ENCODE measurements around the gene ALG14. TPM values are rescaled to one million over a fixed set of nuclear protein-coding genes. Genes with fewer than 3 reads are reported as not detected.

The ALG14 gene
- total and polyA plus RNA-seq, 4 donors: 0.50 to 3.2 (median 1.8) TPM

DNA sequence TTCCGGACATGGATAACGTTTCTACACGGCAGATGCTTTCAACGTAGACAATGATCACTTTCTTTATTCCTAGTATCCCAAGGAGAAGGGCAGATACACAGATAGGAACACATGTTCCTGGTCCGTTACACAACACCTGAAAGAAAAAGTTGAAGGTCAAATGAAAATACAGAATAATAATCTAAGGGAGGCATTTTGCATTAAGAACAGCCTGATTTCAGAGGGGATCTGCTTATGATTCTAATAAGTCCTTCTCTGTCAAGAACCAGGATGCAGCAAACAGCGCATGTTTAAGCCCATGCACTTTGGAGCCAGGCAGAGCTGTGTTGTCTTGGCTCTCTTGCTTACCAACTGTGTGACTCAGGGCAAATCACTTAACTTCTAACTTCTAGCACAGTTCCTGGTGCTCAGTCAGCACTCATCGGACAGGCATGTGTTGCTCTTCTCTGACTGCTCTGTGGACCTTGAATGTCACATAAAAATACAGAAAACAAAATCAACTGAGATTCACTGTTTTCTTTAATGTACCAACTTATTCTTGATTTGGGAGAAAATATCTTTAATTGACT is 89.5 kb downstream of the ALG14 start:
- no peak for ATAC-seq (ENCODE audit: low FRiP score)
- H3K27ac ChIP-seq (ENCODE audit: low read depth in 1 of 2, low read length in 2 of 2): no peak overlapping the region
- H3K27me3 ChIP-seq (ENCODE audit: control insufficient read depth in 1 of 2, insufficient read depth in 2 of 2, low read length in 1 of 2): no peaks in the 10 kb centered on the region
- no peaks in the 10 kb centered on the region for H3K9me3 ChIP-seq (ENCODE audit: control insufficient read depth, low read length)
- H3K36me3 ChIP-seq (ENCODE audit: control insufficient read depth in 1 of 2, insufficient read depth in 2 of 2, low read length in 1 of 2): peaks cover 0 to 2% of the 10 kb centered on the region in 2 donors
- DNase-seq: no peak
- H3K4me1 ChIP-seq (ENCODE audit: control insufficient read depth in 1 of 2, insufficient read depth in 2 of 2, low read length in 2 of 2): peaks cover 0 to 1% of the 10 kb centered on the region in 2 donors
- no peak overlapping the region for H3K4me3 ChIP-seq (ENCODE audit: low read length in 2 of 2)
- 66 to 71% methylated on average over 7 of the region's 7 CpGs for WGBS, 2 donors
- intact Hi-C loops (cut with DNase I): no loop called here

DNA sequence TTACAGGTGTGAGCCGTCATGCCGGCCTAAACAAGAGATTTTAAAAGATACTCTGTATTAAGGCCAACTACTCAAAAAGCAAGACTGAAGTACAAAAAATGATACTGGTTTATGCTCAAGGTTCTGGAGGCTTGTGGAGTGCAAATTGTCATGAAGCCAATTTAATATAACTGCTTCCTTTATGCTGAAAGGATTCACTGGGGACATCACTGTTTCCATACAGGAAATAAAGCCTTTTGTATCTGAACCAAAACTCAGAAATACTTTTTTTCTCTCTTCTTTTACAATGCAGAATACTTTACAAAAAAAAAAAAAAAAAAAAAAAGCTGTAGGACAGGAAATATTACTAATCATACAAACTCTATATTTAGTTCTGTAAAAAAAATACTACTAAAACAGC is 90.4 kb downstream of the ALG14 start:
- Histone ChIP-seq H3K4me3 (ENCODE audit: low read length in 2 of 2) (no peak overlapping the region), H3K4me1 (ENCODE audit: control insufficient read depth in 1 of 2, insufficient read depth in 2 of 2, low read length in 2 of 2) (peaks cover 0 to 1% of the 10 kb centered on the region in 2 donors), H3K9me3 (ENCODE audit: control insufficient read depth, low read length) (no peaks in the 10 kb centered on the region), H3K27ac (ENCODE audit: low read depth in 1 of 2, low read length in 2 of 2) (no peak overlapping the region), H3K27me3 (ENCODE audit: control insufficient read depth in 1 of 2, insufficient read depth in 2 of 2, low read length in 1 of 2) (no peaks in the 10 kb centered on the region), H3K36me3 (ENCODE audit: control insufficient read depth in 1 of 2, insufficient read depth in 2 of 2, low read length in 1 of 2) (peaks cover 0 to 2% of the 10 kb centered on the region in 2 donors)
- 93 to 95% methylated on average over 2 of the region's 2 CpGs for WGBS, 2 donors
- DNase-seq (no peak), ATAC-seq (ENCODE audit: low FRiP score) (no peak)
- intact Hi-C loops (cut with DNase I): no loop called here

DNA sequence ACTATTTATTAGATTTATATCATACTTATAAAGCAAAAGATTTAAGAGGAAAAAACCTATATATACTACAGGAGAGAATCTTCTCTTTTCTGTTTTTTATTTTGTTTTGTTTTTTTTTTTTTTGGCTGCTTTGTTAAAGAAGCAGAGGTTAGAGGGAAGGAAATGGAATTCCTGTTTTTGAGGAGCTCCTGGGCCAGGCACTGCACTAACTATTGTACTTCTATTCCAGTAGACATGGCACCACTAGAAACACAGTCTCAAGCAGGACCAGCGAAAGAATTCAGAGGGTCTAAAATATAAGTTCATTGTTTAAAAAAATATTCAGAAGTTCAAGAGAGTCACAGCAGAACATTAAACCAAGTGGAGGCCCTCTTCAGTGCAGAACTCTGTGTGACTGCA is 91.2 kb downstream of the ALG14 start:
- ATAC-seq (ENCODE audit: low FRiP score): no peak
- 97 to 100% methylated on average over 1 of the region's 1 CpG for WGBS, 2 donors
- no peak overlapping the region for H3K27ac ChIP-seq (ENCODE audit: low read depth in 1 of 2, low read length in 2 of 2)

DNA sequence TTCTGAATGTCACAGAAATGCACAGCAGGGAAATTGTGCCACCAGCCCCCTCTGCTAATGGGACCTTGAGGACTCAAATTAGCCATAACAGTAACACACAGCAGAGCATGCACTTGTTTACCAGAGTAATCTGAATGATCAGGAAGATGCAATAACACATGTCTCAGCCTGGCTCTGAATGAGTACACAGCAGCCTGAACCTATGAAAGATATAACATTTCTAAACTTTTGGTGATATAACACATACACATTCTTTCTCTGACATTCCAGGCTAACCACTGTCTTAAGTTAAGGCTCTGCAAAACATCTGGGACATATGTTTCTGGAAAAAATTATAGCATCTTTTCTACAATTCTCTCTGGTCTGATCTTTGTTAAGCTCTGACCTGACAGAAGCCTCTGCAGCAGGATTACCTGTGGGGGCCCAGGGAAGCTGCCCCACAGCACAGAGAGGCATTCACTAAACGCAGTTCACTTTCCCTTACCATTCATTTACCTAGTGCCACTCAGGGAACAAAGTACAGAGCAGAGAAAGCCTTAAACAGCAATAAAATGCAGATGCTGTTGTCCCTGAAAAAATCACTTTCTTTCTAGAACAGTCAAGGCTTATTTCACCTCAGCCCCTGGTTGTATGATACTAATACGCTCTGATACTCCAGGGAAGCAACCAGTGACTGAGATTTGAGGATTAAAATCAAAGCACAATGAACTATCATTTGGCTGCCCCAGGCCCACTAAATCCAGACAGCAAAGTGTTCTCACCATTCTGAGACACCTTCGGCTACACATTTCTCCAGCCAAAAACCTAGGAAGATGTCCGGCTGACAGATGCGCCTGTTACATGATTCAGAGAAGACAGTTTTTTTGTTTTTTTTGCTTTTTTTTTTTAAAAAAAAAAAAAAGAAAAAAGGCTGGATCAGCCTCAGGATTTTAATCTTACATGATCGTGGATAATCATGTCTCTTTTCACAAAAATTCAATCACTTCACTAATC is 91.9 kb downstream of the ALG14 start:
- no peaks in the 10 kb centered on the region for H3K36me3 ChIP-seq (ENCODE audit: control insufficient read depth in 1 of 2, insufficient read depth in 2 of 2, low read length in 1 of 2)
- DNase-seq: no peak
- no peak overlapping the region for H3K27ac ChIP-seq (ENCODE audit: low read depth in 1 of 2, low read length in 2 of 2)
- no peak for ATAC-seq (ENCODE audit: low FRiP score)
- intact Hi-C loops (cut with DNase I): no loop called here
- peaks cover 0 to 1% of the 10 kb centered on the region in 2 donors for H3K4me1 ChIP-seq (ENCODE audit: control insufficient read depth in 1 of 2, insufficient read depth in 2 of 2, low read length in 2 of 2)
- H3K9me3 ChIP-seq (ENCODE audit: control insufficient read depth, low read length): no peaks in the 10 kb centered on the region
- 89 to 90% methylated on average over 6 of the region's 6 CpGs for WGBS, 2 donors
- no peaks in the 10 kb centered on the region for H3K27me3 ChIP-seq (ENCODE audit: control insufficient read depth in 1 of 2, insufficient read depth in 2 of 2, low read length in 1 of 2)
- no peak overlapping the region for H3K4me3 ChIP-seq (ENCODE audit: low read length in 2 of 2)

More for the DNA sequence above, 91.2 kb downstream of the ALG14 start:
- DNase-seq: no peak
- intact Hi-C loops (cut with DNase I): no loop called here
- no peak overlapping the region for H3K4me3 ChIP-seq (ENCODE audit: low read length in 2 of 2)
- H3K9me3 ChIP-seq (ENCODE audit: control insufficient read depth, low read length): no peaks in the 10 kb centered on the region
- H3K27me3 ChIP-seq (ENCODE audit: control insufficient read depth in 1 of 2, insufficient read depth in 2 of 2, low read length in 1 of 2): no peaks in the 10 kb centered on the region
- H3K36me3 ChIP-seq (ENCODE audit: control insufficient read depth in 1 of 2, insufficient read depth in 2 of 2, low read length in 1 of 2): no peaks in the 10 kb centered on the region
- H3K4me1 ChIP-seq (ENCODE audit: control insufficient read depth in 1 of 2, insufficient read depth in 2 of 2, low read length in 2 of 2): peaks cover 0 to 1% of the 10 kb centered on the region in 2 donors

DNA sequence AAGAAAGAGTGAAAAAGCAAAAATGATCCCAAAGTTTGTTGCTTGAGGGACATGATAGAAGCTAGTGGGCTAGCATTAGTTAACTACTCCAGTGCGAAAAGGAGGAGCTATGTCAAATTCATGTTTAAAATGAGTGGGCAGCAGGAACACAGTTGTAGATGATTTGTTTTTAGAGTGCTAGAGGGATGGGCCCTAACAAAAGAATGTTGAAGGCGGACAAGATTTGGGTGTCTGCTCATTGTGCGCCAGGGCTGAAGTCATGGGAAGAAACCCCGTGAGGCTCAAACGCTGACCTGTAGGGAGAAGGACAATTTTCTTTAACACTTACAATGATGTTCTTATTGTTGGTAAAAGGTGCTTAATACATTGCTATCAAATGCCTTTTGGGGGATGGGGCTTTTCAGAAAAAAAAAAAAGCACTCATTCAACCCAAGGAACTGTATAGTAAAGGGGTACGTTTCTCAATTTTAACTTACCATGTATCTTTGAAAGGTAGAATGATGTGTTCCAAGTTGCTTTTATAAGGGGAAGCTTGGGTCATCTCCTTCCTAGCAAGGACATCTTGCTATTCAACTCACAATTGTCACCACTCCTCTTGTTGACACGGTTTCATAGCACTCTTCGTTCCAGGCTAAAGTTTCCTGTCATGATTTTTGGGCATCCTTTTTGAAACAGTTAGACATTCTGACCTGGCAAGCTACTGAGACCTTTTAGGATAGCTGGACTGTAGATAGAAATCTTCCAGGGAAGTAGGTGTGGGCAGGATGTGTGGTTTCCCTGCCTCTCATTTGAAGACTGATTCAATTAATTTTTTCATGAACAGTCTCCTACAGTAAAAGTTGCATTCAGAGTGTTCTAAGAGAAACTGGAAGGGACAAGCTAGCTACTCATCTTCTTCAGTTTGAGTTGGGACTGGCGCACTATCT is 92.8 kb downstream of the ALG14 start:
- no peak overlapping the region for H3K4me3 ChIP-seq (ENCODE audit: low read length in 2 of 2)
- no peak overlapping the region for H3K27ac ChIP-seq (ENCODE audit: low read depth in 1 of 2, low read length in 2 of 2)
- H3K4me1 ChIP-seq (ENCODE audit: control insufficient read depth in 1 of 2, insufficient read depth in 2 of 2, low read length in 2 of 2): peaks cover 0 to 1% of the 10 kb centered on the region in 2 donors
- no peaks in the 10 kb centered on the region for H3K9me3 ChIP-seq (ENCODE audit: control insufficient read depth, low read length)
- 81 to 87% methylated on average over 9 of the region's 9 CpGs for WGBS, 2 donors
- intact Hi-C loops (cut with DNase I): loop anchor here in 1 of 2 donors (5.0 kb wide), 1 partner anchor 37 kb away; no protein-coding TSS in a partner anchor
- DNase-seq: no peak
- H3K36me3 ChIP-seq (ENCODE audit: control insufficient read depth in 1 of 2, insufficient read depth in 2 of 2, low read length in 1 of 2): no peaks in the 10 kb centered on the region
- no peaks in the 10 kb centered on the region for H3K27me3 ChIP-seq (ENCODE audit: control insufficient read depth in 1 of 2, insufficient read depth in 2 of 2, low read length in 1 of 2)
- peak; percentile 38 for ATAC-seq (ENCODE audit: low FRiP score)

DNA sequence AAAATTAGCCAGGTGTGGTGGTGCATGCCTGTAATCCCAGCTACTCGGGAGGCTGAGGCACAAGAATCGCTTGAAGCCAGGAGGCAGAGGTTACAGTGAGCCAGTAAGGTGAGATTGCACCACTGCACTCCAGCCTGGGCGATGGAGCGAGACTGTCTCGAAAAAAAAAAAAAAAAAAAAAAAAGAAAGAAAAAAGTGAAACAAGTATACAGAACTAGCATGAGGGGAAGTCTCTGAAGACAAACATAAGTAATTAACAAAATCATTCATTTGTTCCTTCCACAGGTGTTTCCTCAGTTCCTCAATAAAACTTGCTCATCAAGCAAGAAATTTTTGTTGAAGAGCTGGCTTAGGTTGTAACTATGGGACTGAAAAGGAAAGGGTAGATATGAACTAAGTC is 93.6 kb downstream of the ALG14 start:
- ATAC-seq (ENCODE audit: low FRiP score): no peak
- H3K4me3 ChIP-seq (ENCODE audit: low read length in 2 of 2): no peak overlapping the region
- no peaks in the 10 kb centered on the region for H3K27me3 ChIP-seq (ENCODE audit: control insufficient read depth in 1 of 2, insufficient read depth in 2 of 2, low read length in 1 of 2)
- H3K36me3 ChIP-seq (ENCODE audit: control insufficient read depth in 1 of 2, insufficient read depth in 2 of 2, low read length in 1 of 2): no peaks in the 10 kb centered on the region
- no peak for DNase-seq
- 88 to 89% methylated on average over 5 of the region's 5 CpGs for WGBS, 2 donors
- no peak overlapping the region for H3K27ac ChIP-seq (ENCODE audit: low read depth in 1 of 2, low read length in 2 of 2)
- no peaks in the 10 kb centered on the region for H3K9me3 ChIP-seq (ENCODE audit: control insufficient read depth, low read length)
- peaks cover 1 to 5% of the 10 kb centered on the region in 2 donors for H3K4me1 ChIP-seq (ENCODE audit: control insufficient read depth in 1 of 2, insufficient read depth in 2 of 2, low read length in 2 of 2)
- intact Hi-C loops (cut with DNase I): loop anchor here in 1 of 2 donors (5.0 kb wide), 1 partner anchor 38 kb away; no protein-coding TSS in a partner anchor

DNA sequence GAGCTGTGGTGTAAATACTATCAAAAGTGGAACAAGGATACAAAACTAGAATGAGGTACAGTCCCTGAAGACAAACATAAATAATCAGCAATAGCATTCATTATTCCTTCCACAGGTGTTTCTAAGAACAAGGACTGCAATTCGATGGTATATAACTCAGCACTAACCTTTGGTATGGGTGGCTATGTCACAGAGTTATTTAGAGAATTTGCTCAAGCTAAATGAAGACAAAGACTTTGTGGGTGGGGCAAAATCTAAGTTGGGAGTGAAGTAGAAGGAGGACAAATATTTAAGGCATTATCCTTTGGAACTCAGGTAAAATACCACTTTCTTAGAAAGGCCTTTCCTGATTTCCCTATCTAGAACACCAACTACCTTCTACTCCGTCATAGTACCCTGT is 94.3 kb downstream of the ALG14 start:
- Histone ChIP-seq H3K4me3 (ENCODE audit: low read length in 2 of 2) (no peak overlapping the region), H3K9me3 (ENCODE audit: control insufficient read depth, low read length) (no peaks in the 10 kb centered on the region), H3K27me3 (ENCODE audit: control insufficient read depth in 1 of 2, insufficient read depth in 2 of 2, low read length in 1 of 2) (no peaks in the 10 kb centered on the region), H3K27ac (ENCODE audit: low read depth in 1 of 2, low read length in 2 of 2) (no peak overlapping the region), H3K36me3 (ENCODE audit: control insufficient read depth in 1 of 2, insufficient read depth in 2 of 2, low read length in 1 of 2) (no peaks in the 10 kb centered on the region), H3K4me1 (ENCODE audit: control insufficient read depth in 1 of 2, insufficient read depth in 2 of 2, low read length in 2 of 2) (peaks cover 1 to 5% of the 10 kb centered on the region in 2 donors)
- no peak for DNase-seq
- 90 to 92% methylated on average over 2 of the region's 2 CpGs for WGBS, 2 donors
- ATAC-seq (ENCODE audit: low FRiP score): no peak
- intact Hi-C loops (cut with DNase I): loop anchor here in 1 of 2 donors (5.0 kb wide), 1 partner anchor 39 kb away; no protein-coding TSS in a partner anchor

DNA sequence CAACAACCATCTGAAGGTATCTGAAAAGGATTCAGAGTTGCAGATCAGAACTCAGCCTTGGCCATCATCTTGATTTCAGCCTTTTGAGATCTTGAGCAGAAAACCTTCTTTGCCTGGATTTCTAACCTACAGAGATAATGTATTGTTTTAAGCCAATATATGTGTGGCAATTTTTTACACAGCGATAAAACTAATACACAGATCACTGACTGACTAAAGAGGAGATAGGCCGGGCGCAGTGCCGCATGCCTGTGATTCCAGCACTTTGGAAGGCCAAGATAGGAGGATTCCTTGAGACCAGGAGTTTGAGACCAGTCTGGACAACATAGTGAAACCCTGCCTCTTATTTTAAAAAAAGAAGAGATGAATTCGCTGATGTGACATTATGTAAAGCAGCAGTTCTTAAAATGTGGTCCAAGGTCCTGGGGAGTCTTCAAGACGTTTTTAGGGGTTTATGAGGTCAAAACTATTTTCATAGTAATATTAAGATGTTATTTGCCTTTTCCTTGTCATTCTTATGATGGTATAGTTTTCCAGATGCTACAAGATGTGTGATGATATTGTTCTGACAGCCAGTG is 95.7 kb downstream of the ALG14 start:
- H3K4me1 ChIP-seq (ENCODE audit: control insufficient read depth in 1 of 2, insufficient read depth in 2 of 2, low read length in 2 of 2): peaks cover 2 to 5% of the 10 kb centered on the region in 2 donors
- 90 to 91% methylated on average over 6 of the region's 6 CpGs for WGBS, 2 donors
- DNase-seq: no peak
- intact Hi-C loops (cut with DNase I): loop anchor here in 1 of 2 donors (5.0 kb wide), 1 partner anchor 40 kb away; no protein-coding TSS in a partner anchor
- H3K27ac ChIP-seq (ENCODE audit: low read depth in 1 of 2, low read length in 2 of 2): no peak overlapping the region
- H3K27me3 ChIP-seq (ENCODE audit: control insufficient read depth in 1 of 2, insufficient read depth in 2 of 2, low read length in 1 of 2): no peaks in the 10 kb centered on the region
- no peaks in the 10 kb centered on the region for H3K9me3 ChIP-seq (ENCODE audit: control insufficient read depth, low read length)
- H3K4me3 ChIP-seq (ENCODE audit: low read length in 2 of 2): no peak overlapping the region
- no peak for ATAC-seq (ENCODE audit: low FRiP score)
- H3K36me3 ChIP-seq (ENCODE audit: control insufficient read depth in 1 of 2, insufficient read depth in 2 of 2, low read length in 1 of 2): no peaks in the 10 kb centered on the region

All from aorta (tissue), 5 donors.